Measurements from ENCODE around the gene GPATCH2. TPM values are rescaled to one million over a fixed set of nuclear protein-coding genes. Genes with fewer than 3 reads are reported as not detected.

Gene GPATCH2
- total and polyA plus RNA-seq, 10 of the 15 experiments (the other 5 are each of a cell fraction or from before 2014, with no cell fraction given) = 3.2 to 12.2 (median 5.4) TPM

DNA sequence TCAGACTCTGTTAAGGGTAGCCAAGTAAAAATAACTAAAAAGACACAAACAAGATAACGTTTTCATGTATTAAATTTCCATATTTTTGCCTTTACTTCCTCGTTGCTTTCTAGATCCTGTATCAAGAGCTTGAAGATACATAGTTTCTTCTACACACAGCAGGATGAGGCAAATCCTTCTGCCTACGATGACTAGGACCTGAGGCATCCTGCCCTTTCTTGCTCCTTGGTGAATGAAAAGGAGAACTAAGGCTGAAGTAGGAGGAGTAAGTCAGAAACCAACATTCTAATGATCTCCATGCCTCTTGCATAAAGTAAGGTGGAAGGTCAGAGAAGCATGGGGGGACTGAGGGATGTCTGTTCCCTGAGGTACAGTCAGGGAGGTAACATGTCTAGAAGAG is 102.6 kb downstream of the GPATCH2 start:
- Histone ChIP-seq H3K4me3 (no peak overlapping the region), H2AFZ (ENCODE audit: control insufficient read depth, low read depth, low read length) (no peak overlapping the region), H3K27ac (ENCODE audit: control insufficient read depth, insufficient read depth) (no peak overlapping the region), H4K20me1 (ENCODE audit: control insufficient read depth, insufficient read depth) (no peaks in the 10 kb centered on the region), H3K9me3 (replicated peaks; ENCODE audit: control insufficient read depth, insufficient read depth, low read length) (no peaks in the 10 kb centered on the region; the same call in 2 of the 3 replicates), H3K4me2 (ENCODE audit: control insufficient read depth, insufficient read depth) (no peak overlapping the region), H3K4me1 (ENCODE audit: control insufficient read depth, insufficient read depth, low read length) (no peaks in the 10 kb centered on the region), H3K9ac (ENCODE audit: control insufficient read depth, insufficient read depth, low read length) (no peak overlapping the region), H3K36me3 (ENCODE audit: control insufficient read depth in 2 of 2, insufficient read depth in 2 of 2, low read length in 1 of 2) (no peaks in the 10 kb centered on the region), H3K27me3 (replicated peaks in 1 of 2; ENCODE audit: control insufficient read depth in 2 of 2, insufficient read depth in 2 of 2, low read length in 1 of 2) (no peaks in the 10 kb centered on the region), H3K79me2 (ENCODE audit: control insufficient read depth, insufficient read depth, low read length) (no peaks in the 10 kb centered on the region)
- no peak for FAIRE-seq
- ChIA-PET CTCF (no interaction called here), RAD21 (ENCODE audit: unreplicated experiment) (no interaction called here), SMC1A (ENCODE audit: uncharacterized antibody, unreplicated experiment) (no interaction called here), POLR2A (no interaction called here)
- 55% methylated on average over 3 of the region's 3 CpGs for WGBS (ENCODE audit: insufficient coverage, insufficient replicate concordance, low lambda C conversion rate, missing lambda C conversion rate)
- no TSS peak for BruUV-seq (replicated peaks)
- no peak for DNase-seq (ENCODE audit: low read depth, low spot score)
- in situ Hi-C loops (cut with MboI) = no loop called here
- ATAC-seq = no peak
- intact Hi-C loops (cut with micrococcal nuclease; ENCODE audit: unreplicated experiment) = no loop called here
- TF ChIP-seq RFX5 (IDR thresholded peaks at IDR 0.05; ENCODE audit: low read depth, low read length) (no peak), MXI1 (IDR thresholded peaks at IDR 0.05; ENCODE audit: low read depth, low read length) (no peak), SUPT20H (IDR thresholded peaks at IDR 0.05; ENCODE audit: borderline replicate concordance, control insufficient read depth, low read depth, low read length) (no peak), NBN (IDR thresholded peaks at IDR 0.05) (no peak), RELA (IDR thresholded peaks at IDR 0.05; ENCODE audit: borderline replicate concordance, partially characterized antibody) (no peak), TARDBP (IDR thresholded peaks at IDR 0.05; ENCODE audit: borderline replicate concordance) (no peak), ZNF274 (IDR thresholded peaks at IDR 0.05; ENCODE audit: insufficient read depth, insufficient read length) (no peak), MYC (IDR thresholded peaks at IDR 0.05; ENCODE audit: insufficient read depth, insufficient read length, insufficient replicate concordance, low read length, severe bottlenecking) (no peak), ASH2L (IDR thresholded peaks at IDR 0.05; ENCODE audit: borderline replicate concordance, low read depth) (no peak), HDGF (IDR thresholded peaks at IDR 0.05) (no peak), TCF3 (IDR thresholded peaks at IDR 0.05; ENCODE audit: borderline replicate concordance, insufficient read depth, low read depth, low read length) (no peak), MTA3 (IDR thresholded peaks at IDR 0.05; ENCODE audit: borderline replicate concordance, low read length) (no peak)
- TF ChIP-seq, protein P1, sequence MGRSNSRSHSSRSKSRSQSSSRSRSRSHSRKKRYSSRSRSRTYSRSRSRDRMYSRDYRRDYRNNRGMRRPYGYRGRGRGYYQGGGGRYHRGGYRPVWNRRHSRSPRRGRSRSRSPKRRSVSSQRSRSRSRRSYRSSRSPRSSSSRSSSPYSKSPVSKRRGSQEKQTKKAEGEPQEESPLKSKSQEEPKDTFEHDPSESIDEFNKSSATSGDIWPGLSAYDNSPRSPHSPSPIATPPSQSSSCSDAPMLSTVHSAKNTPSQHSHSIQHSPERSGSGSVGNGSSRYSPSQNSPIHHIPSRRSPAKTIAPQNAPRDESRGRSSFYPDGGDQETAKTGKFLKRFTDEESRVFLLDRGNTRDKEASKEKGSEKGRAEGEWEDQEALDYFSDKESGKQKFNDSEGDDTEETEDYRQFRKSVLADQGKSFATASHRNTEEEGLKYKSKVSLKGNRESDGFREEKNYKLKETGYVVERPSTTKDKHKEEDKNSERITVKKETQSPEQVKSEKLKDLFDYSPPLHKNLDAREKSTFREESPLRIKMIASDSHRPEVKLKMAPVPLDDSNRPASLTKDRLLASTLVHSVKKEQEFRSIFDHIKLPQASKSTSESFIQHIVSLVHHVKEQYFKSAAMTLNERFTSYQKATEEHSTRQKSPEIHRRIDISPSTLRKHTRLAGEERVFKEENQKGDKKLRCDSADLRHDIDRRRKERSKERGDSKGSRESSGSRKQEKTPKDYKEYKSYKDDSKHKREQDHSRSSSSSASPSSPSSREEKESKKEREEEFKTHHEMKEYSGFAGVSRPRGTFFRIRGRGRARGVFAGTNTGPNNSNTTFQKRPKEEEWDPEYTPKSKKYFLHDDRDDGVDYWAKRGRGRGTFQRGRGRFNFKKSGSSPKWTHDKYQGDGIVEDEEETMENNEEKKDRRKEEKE (IDR thresholded peaks at IDR 0.05) = no peak
- TF ChIP-seq, protein P2, sequence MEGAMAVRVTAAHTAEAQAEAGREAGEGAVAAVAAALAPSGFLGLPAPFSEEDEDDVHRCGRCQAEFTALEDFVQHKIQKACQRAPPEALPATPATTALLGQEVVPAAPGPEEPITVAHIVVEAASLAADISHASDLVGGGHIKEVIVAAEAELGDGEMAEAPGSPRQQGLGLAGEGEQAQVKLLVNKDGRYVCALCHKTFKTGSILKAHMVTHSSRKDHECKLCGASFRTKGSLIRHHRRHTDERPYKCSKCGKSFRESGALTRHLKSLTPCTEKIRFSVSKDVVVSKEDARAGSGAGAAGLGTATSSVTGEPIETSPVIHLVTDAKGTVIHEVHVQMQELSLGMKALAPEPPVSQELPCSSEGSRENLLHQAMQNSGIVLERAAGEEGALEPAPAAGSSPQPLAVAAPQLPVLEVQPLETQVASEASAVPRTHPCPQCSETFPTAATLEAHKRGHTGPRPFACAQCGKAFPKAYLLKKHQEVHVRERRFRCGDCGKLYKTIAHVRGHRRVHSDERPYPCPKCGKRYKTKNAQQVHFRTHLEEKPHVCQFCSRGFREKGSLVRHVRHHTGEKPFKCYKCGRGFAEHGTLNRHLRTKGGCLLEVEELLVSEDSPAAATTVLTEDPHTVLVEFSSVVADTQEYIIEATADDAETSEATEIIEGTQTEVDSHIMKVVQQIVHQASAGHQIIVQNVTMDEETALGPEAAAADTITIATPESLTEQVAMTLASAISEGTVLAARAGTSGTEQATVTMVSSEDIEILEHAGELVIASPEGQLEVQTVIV (IDR thresholded peaks at IDR 0.05; ENCODE audit: borderline replicate concordance, partially characterized antibody) = no peak
- TF ChIP-seq, protein P3, sequence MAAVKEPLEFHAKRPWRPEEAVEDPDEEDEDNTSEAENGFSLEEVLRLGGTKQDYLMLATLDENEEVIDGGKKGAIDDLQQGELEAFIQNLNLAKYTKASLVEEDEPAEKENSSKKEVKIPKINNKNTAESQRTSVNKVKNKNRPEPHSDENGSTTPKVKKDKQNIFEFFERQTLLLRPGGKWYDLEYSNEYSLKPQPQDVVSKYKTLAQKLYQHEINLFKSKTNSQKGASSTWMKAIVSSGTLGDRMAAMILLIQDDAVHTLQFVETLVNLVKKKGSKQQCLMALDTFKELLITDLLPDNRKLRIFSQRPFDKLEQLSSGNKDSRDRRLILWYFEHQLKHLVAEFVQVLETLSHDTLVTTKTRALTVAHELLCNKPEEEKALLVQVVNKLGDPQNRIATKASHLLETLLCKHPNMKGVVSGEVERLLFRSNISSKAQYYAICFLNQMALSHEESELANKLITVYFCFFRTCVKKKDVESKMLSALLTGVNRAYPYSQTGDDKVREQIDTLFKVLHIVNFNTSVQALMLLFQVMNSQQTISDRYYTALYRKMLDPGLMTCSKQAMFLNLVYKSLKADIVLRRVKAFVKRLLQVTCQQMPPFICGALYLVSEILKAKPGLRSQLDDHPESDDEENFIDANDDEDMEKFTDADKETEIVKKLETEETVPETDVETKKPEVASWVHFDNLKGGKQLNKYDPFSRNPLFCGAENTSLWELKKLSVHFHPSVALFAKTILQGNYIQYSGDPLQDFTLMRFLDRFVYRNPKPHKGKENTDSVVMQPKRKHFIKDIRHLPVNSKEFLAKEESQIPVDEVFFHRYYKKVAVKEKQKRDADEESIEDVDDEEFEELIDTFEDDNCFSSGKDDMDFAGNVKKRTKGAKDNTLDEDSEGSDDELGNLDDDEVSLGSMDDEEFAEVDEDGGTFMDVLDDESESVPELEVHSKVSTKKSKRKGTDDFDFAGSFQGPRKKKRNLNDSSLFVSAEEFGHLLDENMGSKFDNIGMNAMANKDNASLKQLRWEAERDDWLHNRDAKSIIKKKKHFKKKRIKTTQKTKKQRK (IDR thresholded peaks at IDR 0.05; ENCODE audit: low read depth, low read length) = no peak

Measured in GM12878 (cell line).